ENCODE data around the gene SLC37A1.

DNA sequence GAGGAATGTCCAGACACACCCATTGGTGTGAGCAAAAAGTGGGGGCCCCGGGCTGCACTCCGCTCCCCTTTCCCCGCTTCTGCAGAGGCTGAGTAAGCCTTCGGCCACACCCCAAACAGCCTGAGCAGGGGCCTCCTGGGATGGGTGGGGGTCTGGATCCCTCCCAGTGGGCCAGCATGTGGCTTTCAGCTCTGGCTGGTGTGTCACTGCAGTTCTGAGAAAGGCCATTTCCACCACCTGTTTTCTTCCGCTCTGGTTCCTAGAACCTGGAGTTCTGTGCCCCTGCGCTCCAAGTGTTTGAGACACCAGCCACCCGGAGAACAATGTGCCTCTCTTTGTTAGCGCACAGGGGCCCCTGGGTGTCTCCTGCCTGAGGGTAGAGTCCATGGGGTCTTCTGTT lies 30.9 kb downstream of the SLC37A1 start:
- TF ChIP-seq GABPA (IDR thresholded peaks at IDR 0.05 in 1 of 2, conservative IDR thresholded peaks at IDR 0.05 in 1 of 2): no peak
- TF ChIP-seq, protein P1, sequence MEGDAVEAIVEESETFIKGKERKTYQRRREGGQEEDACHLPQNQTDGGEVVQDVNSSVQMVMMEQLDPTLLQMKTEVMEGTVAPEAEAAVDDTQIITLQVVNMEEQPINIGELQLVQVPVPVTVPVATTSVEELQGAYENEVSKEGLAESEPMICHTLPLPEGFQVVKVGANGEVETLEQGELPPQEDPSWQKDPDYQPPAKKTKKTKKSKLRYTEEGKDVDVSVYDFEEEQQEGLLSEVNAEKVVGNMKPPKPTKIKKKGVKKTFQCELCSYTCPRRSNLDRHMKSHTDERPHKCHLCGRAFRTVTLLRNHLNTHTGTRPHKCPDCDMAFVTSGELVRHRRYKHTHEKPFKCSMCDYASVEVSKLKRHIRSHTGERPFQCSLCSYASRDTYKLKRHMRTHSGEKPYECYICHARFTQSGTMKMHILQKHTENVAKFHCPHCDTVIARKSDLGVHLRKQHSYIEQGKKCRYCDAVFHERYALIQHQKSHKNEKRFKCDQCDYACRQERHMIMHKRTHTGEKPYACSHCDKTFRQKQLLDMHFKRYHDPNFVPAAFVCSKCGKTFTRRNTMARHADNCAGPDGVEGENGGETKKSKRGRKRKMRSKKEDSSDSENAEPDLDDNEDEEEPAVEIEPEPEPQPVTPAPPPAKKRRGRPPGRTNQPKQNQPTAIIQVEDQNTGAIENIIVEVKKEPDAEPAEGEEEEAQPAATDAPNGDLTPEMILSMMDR (IDR thresholded peaks at IDR 0.05; ENCODE audit: low read depth, low read length, missing input control): no peak
- TF ChIP-seq RAD21 (IDR thresholded peaks at IDR 0.05): no peak
- TF ChIP-seq, protein P2, sequence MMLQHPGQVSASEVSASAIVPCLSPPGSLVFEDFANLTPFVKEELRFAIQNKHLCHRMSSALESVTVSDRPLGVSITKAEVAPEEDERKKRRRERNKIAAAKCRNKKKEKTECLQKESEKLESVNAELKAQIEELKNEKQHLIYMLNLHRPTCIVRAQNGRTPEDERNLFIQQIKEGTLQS (IDR thresholded peaks at IDR 0.05): no peak
- no peak for TF ChIP-seq FOXA1 (IDR thresholded peaks at IDR 0.05)
- TF ChIP-seq RXRA (IDR thresholded peaks at IDR 0.05): no peak
- TF ChIP-seq YY1 (IDR thresholded peaks at IDR 0.05): no peak

Data from liver (tissue), 3 donors.